Measurements from ENCODE around the gene LHFPL2. TPM values are rescaled to one million over a fixed set of nuclear protein-coding genes. Genes with fewer than 3 reads are reported as not detected.

LHFPL2 gene
- total and polyA plus RNA-seq, 10 donors = 4.8 to 14.6 (median 9.3) TPM

DNA sequence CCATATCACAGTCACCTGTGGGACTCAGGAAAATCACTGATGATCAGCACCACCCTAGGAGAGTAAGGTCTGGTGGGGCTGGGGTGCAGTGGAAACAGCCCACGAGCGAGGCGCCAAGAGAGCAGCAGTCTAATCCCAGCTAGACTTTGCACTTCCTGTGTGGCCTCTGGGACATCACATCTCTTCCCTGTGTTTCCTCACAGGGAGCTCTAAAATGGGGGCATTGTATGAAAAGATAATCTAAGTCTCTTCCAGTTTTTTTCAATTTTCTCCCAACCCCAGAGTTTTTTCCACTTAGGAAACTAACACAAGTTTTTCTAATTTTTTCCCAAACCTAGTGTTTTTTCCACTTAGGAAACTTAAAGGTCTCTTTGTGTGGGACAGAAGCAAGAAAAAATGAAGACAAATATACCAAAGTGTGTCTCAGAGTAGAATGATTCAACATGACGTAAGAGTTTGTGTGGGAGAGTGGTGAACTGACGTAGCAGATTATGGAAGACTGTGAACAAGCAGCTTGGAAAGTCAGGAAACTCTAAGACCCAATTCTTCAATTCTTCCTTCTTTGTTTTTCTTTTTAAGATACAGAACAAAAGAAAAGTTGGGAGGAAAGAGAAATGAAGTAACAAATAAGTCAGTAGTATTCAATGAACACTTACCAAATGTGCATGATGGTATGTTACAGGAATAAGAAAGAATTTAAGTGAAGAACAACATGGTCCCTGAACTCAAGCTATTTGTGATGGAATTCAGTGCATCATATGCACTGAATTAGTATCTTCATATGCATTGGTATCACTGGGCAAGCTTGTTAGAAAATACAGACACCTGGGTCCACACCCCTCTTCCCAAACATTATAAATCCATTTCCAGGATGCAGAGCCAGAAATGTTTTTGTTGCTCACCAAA lies 51.3 kb downstream of the LHFPL2 start:
- peaks cover 0 to 22% (median 5%) of the 10 kb centered on the region in 6 donors for H3K4me1 ChIP-seq
- no peak for DNase-seq
- H3K9me3 ChIP-seq = no peaks in the 10 kb centered on the region
- H3K27ac ChIP-seq = no peak overlapping the region
- H3K27me3 ChIP-seq (replicated peaks in 1 of 7) = no peaks in the 10 kb centered on the region
- intact Hi-C loops (cut with DNase I; ENCODE audit: low total_unique reads) = no loop called here
- TF ChIP-seq, protein P1, sequence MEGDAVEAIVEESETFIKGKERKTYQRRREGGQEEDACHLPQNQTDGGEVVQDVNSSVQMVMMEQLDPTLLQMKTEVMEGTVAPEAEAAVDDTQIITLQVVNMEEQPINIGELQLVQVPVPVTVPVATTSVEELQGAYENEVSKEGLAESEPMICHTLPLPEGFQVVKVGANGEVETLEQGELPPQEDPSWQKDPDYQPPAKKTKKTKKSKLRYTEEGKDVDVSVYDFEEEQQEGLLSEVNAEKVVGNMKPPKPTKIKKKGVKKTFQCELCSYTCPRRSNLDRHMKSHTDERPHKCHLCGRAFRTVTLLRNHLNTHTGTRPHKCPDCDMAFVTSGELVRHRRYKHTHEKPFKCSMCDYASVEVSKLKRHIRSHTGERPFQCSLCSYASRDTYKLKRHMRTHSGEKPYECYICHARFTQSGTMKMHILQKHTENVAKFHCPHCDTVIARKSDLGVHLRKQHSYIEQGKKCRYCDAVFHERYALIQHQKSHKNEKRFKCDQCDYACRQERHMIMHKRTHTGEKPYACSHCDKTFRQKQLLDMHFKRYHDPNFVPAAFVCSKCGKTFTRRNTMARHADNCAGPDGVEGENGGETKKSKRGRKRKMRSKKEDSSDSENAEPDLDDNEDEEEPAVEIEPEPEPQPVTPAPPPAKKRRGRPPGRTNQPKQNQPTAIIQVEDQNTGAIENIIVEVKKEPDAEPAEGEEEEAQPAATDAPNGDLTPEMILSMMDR (IDR thresholded peaks at IDR 0.05 in 8 of 11, conservative IDR thresholded peaks at IDR 0.05 in 3 of 11) = no peak
- TF ChIP-seq POLR2A (IDR thresholded peaks at IDR 0.05) (no peak), POLR2AphosphoS5 (IDR thresholded peaks at IDR 0.05) (no peak)
- 80 to 88% (median 83%) methylated on average over 5 of the region's 5 CpGs for WGBS, 5 donors
- no peak overlapping the region for H3K4me3 ChIP-seq
- no peaks in the 10 kb centered on the region for H3K36me3 ChIP-seq

DNA sequence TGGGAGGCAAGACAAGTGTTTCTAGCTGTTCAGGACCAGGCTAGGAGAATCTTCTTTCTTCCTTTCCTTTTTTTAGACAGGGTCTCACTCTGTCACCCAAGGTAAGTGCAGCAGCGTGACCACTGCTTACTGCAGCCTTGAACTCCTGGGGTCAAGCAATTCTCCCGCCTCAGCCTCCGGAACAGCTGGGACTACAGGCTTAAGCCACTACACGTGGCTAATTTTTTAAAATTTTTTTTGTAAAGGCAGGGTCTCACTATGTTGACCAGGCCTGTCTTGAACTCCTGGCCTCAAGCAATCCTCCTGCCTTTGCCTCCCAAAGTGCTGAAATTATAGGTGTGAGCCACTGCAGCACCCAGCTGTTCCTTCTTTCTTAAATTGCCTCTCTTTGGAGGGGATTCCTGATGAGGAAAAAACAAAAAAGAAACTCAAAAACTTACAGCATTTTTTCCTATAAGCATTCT lies 53.1 kb downstream of the LHFPL2 start:
- 66 to 84% (median 71%) methylated on average over 4 of the region's 4 CpGs for WGBS, 5 donors
- intact Hi-C loops (cut with DNase I; ENCODE audit: low total_unique reads) = no loop called here
- Histone ChIP-seq H3K27ac (no peak overlapping the region), H3K4me3 (no peak overlapping the region), H3K27me3 (replicated peaks in 1 of 7) (no peaks in the 10 kb centered on the region), H3K4me1 (peaks cover 0 to 29% (median 13%) of the 10 kb centered on the region in 6 donors), H3K9me3 (no peaks in the 10 kb centered on the region), H3K36me3 (no peaks in the 10 kb centered on the region)
- TF ChIP-seq POLR2AphosphoS5 (IDR thresholded peaks at IDR 0.05) (no peak), POLR2A (IDR thresholded peaks at IDR 0.05) (no peak)
- TF ChIP-seq, protein P1 (IDR thresholded peaks at IDR 0.05 in 8 of 11, conservative IDR thresholded peaks at IDR 0.05 in 3 of 11) = no peak
- no peak for DNase-seq

DNA sequence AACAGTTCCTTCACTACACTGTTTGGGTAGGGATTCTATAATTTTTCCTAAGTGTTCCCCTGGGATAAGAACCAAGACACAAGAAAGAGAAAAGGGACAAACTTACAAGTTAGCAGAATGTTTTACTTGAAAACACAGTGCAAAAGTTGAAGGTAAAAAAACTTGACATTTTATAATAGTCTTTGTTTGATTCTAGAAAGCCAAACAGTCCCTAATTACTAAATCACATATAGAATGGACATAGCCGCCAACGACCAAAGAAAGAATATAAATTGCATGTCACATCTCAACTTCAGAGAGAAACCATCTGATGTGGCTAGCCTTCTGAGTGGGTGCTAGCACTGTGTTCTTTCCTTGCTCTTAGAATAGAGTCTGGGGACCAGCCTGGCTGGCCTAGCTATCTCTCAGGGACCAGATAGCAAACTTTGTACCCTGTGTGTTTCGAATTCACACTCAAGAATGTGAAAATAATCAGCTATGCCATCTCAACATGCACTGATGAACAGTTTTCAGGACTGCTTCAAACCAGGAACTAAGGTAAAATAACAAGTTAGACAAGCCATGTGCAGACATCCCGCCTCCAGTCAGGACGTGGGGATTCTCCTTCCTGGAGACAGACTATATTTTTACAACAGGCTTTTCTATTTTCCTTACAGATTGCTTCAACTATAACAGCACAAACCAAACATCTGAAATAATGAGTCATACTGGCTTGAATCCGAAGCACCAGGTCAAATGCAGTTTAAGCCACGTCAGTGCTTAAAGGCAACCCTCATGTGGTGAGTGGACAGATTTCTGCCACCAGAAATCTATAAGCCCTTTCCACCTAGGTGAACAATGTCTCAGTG lies 53.7 kb downstream of the LHFPL2 start:
- TF ChIP-seq POLR2A (IDR thresholded peaks at IDR 0.05) = no peak
- no peak for TF ChIP-seq POLR2AphosphoS5 (IDR thresholded peaks at IDR 0.05)
- TF ChIP-seq, protein P1 (IDR thresholded peaks at IDR 0.05 in 8 of 11, conservative IDR thresholded peaks at IDR 0.05 in 3 of 11) = no peak
- no peak for DNase-seq
- 63 to 82% (median 78%) methylated on average over 7 of the region's 7 CpGs for WGBS, 5 donors
- H3K27me3 ChIP-seq (replicated peaks in 1 of 7) = no peaks in the 10 kb centered on the region
- H3K9me3 ChIP-seq = no peaks in the 10 kb centered on the region
- H3K4me3 ChIP-seq = no peak overlapping the region
- peaks cover 0 to 30% (median 13%) of the 10 kb centered on the region in 6 donors for H3K4me1 ChIP-seq
- no peak overlapping the region for H3K27ac ChIP-seq
- intact Hi-C loops (cut with DNase I; ENCODE audit: low total_unique reads) = no loop called here
- H3K36me3 ChIP-seq = no peaks in the 10 kb centered on the region

All from spleen (tissue), 11 donors.